K562 (cell line): ENCODE data around the gene GHRL.

Source experiments
- BDP1 ChIP-seq: IDR thresholded peaks from 3 replicates; pipeline ENCODE4 v1.6.1; 2011; ENCODE audit not compliant: insufficient read length, insufficient read depth
- CREM ChIP-seq: IDR thresholded peaks from 2 replicates; pipeline ENCODE4 v1.6.1; 2014; ENCODE audit warnings: antibody characterized with exemption, low read depth
- HLTF ChIP-seq: fragments of 450-650 bp; IDR thresholded peaks from 2 replicates; pipeline ENCODE4 v1.6.1; 2016
- MAFF ChIP-seq: IDR thresholded peaks from 2 replicates; pipeline ENCODE4 v1.6.1; 2012; ENCODE audit warnings: low read length, improper control_type of control experiment
- POLR2AphosphoS5 ChIP-seq: IDR thresholded peaks from 2 replicates; pipeline ENCODE4 v1.6.1; 2011; ENCODE audit warnings: mild to moderate bottlenecking, low read depth, low read length, moderate library complexity; ENCODE audit not compliant: control insufficient read depth, insufficient read depth
- RBBP5 ChIP-seq: fragments of 200-600 bp; sonication (generic); IDR thresholded peaks from 2 replicates; pipeline ENCODE4 v1.6.1; 2012; ENCODE audit warnings: borderline replicate concordance, mild to moderate bottlenecking, low read length, control low read depth, inconsistent platforms; ENCODE audit not compliant: insufficient read depth, poor library complexity, severe bottlenecking
- SP1 ChIP-seq: sonication (generic); formaldehyde crosslinking; IDR thresholded peaks from 2 replicates; pipeline ENCODE4 v1.8.1; 2022; ENCODE audit warnings: mild to moderate bottlenecking, missing genetic modification reagents
- ZKSCAN1 ChIP-seq: fragments of 150-350 bp; IDR thresholded peaks from 2 replicates; pipeline ENCODE4 v1.6.1; 2016; ENCODE audit warnings: low read depth, low read length
- TF ChIP-seq, protein P1 (sequence below), 3 experiments: IDR thresholded peaks in 2 of 3; conservative IDR thresholded peaks in 1 of 3; 2 replicates each; pipeline ENCODE4 v1.5.1; 2011 to 2012; ENCODE audit warnings: low read length in 3 of 3, mild to moderate bottlenecking in 3 of 3, control low read depth in 2 of 3, improper control_type of control experiment in 1 of 3, inconsistent platforms in 1 of 3, low read depth in 1 of 3, mixed read lengths in 1 of 3, moderate library complexity in 1 of 3; ENCODE audit not compliant: insufficient read depth in 2 of 3
- TF ChIP-seq, protein P2 (sequence below): fragments of 150-350 bp; conservative IDR thresholded peaks from 2 replicates; pipeline ENCODE4 v1.6.1; 2014; ENCODE audit warnings: low read length

DNA sequence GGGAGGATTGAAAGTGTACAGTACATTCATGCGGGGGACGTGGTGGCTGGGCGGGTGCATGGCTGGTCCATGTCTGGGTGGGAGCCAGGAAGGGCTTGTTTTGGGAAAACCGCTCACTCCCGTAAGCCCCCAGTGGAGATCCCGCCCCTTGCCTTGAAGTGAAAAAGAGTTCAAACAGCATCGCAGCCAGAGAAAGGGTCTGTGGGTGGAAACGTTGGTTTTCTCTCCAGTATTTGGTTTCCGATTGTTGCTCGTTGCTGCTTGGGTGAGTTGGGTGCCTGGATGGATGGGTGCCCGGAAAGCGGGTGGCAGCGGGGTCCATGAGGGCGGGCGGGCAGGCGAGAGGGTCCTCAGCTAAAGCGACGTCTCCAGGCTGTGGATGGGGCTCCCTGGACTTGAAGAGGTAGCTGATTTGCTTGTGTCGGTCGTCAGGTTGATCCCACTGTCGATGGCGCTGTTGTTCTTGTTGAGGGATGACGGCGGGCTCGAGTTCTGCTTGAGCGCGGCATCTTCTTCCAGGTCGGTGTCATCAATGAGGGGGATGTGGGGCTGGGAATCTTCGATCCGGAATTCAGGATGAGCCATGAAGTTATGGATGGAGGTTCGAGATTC, 35.8 kb upstream of the GHRL start:
- no peak for TF ChIP-seq SP1 (CRISPR knock-in tag)
- TF ChIP-seq ZKSCAN1: no peak
- TF ChIP-seq RBBP5: no peak
- no peak for TF ChIP-seq POLR2AphosphoS5
- TF ChIP-seq CREM: no peak
- no peak for TF ChIP-seq HLTF
- TF ChIP-seq, protein P1, sequence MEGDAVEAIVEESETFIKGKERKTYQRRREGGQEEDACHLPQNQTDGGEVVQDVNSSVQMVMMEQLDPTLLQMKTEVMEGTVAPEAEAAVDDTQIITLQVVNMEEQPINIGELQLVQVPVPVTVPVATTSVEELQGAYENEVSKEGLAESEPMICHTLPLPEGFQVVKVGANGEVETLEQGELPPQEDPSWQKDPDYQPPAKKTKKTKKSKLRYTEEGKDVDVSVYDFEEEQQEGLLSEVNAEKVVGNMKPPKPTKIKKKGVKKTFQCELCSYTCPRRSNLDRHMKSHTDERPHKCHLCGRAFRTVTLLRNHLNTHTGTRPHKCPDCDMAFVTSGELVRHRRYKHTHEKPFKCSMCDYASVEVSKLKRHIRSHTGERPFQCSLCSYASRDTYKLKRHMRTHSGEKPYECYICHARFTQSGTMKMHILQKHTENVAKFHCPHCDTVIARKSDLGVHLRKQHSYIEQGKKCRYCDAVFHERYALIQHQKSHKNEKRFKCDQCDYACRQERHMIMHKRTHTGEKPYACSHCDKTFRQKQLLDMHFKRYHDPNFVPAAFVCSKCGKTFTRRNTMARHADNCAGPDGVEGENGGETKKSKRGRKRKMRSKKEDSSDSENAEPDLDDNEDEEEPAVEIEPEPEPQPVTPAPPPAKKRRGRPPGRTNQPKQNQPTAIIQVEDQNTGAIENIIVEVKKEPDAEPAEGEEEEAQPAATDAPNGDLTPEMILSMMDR (IDR thresholded peaks at IDR 0.05 in 2 of 3, conservative IDR thresholded peaks at IDR 0.05 in 1 of 3; ENCODE audit: insufficient read depth in 2 of 3, low read depth in 1 of 3, low read length in 3 of 3): no peak
- TF ChIP-seq, protein P2, sequence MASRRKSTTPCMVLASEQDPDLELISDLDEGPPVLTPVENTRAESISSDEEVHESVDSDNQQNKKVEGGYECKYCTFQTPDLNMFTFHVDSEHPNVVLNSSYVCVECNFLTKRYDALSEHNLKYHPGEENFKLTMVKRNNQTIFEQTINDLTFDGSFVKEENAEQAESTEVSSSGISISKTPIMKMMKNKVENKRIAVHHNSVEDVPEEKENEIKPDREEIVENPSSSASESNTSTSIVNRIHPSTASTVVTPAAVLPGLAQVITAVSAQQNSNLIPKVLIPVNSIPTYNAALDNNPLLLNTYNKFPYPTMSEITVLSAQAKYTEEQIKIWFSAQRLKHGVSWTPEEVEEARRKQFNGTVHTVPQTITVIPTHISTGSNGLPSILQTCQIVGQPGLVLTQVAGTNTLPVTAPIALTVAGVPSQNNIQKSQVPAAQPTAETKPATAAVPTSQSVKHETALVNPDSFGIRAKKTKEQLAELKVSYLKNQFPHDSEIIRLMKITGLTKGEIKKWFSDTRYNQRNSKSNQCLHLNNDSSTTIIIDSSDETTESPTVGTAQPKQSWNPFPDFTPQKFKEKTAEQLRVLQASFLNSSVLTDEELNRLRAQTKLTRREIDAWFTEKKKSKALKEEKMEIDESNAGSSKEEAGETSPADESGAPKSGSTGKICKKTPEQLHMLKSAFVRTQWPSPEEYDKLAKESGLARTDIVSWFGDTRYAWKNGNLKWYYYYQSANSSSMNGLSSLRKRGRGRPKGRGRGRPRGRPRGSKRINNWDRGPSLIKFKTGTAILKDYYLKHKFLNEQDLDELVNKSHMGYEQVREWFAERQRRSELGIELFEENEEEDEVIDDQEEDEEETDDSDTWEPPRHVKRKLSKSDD: no peak
- TF ChIP-seq MAFF: no peak
- TF ChIP-seq BDP1: no peak
